ENCODE data around the gene USH1C.

USH1C gene

GRCh38 chr11:17528906-17529843, 15.0 kb downstream of the USH1C start:
- no peak for DNase-seq (ENCODE audit: low read depth in 2 of 3, low spot score in 1 of 3)

- peak; percentile 16 to 67 (median 27) for DNase-seq (ENCODE audit: low read depth in 2 of 3, low spot score in 1 of 3)
Measured at GRCh38 chr11:17528181-17528691, 16.0 kb downstream of the USH1C start.

GRCh38 chr11:17527628-17527995, 16.6 kb downstream of the USH1C start:
- no peak for DNase-seq (ENCODE audit: low read depth in 2 of 3, low spot score in 1 of 3)

- DNase-seq (ENCODE audit: low read depth in 2 of 3, low spot score in 1 of 3): no peak
Measured at GRCh38 chr11:17526931-17527627, 17.1 kb downstream of the USH1C start.

GRCh38 chr11:17526326-17526725, 17.9 kb downstream of the USH1C start:
- DNase-seq (ENCODE audit: low read depth in 2 of 3, low spot score in 1 of 3): no peak

GRCh38 chr11:17525570-17525969, 18.6 kb downstream of the USH1C start:
- DNase-seq (ENCODE audit: low read depth in 2 of 3, low spot score in 1 of 3): no peak

- DNase-seq (ENCODE audit: low read depth in 2 of 3, low spot score in 1 of 3): no peak
Measured at GRCh38 chr11:17524221-17524620, 20.0 kb downstream of the USH1C start.

- no peak for DNase-seq (ENCODE audit: low read depth in 2 of 3, low spot score in 1 of 3)
Measured at GRCh38 chr11:17522655-17523054, 21.6 kb downstream of the USH1C start.

- no peak for DNase-seq (ENCODE audit: low read depth in 2 of 3, low spot score in 1 of 3)
Measured at GRCh38 chr11:17521106-17521900, 22.9 kb downstream of the USH1C start.

- no peak for DNase-seq (ENCODE audit: low read depth in 2 of 3, low spot score in 1 of 3)
Measured at GRCh38 chr11:17519061-17519885, 24.9 kb downstream of the USH1C start.

GRCh38 chr11:17518366-17518765, 25.9 kb downstream of the USH1C start:
- DNase-seq (ENCODE audit: low read depth in 2 of 3, low spot score in 1 of 3): no peak

GRCh38 chr11:17517186-17517585, 27.0 kb downstream of the USH1C start:
- no peak for DNase-seq (ENCODE audit: low read depth in 2 of 3, low spot score in 1 of 3)

- no peak for DNase-seq (ENCODE audit: low read depth in 2 of 3, low spot score in 1 of 3)
Measured at GRCh38 chr11:17516551-17517150, 27.6 kb downstream of the USH1C start.

GRCh38 chr11:17515443-17516176, 28.6 kb downstream of the USH1C start:
- DNase-seq (ENCODE audit: low read depth in 2 of 3, low spot score in 1 of 3): no peak

GRCh38 chr11:17514476-17514875, 29.7 kb downstream of the USH1C start:
- no peak for DNase-seq (ENCODE audit: low read depth in 2 of 3, low spot score in 1 of 3)

- no peak for DNase-seq (ENCODE audit: low read depth in 2 of 3, low spot score in 1 of 3)
Measured at GRCh38 chr11:17513853-17514252, 30.4 kb downstream of the USH1C start.

GRCh38 chr11:17512101-17512500, 32.1 kb downstream of the USH1C start:
- no peak for DNase-seq (ENCODE audit: low read depth in 2 of 3, low spot score in 1 of 3)

- DNase-seq (ENCODE audit: low read depth in 2 of 3, low spot score in 1 of 3): no peak
Measured at GRCh38 chr11:17511571-17511970, 32.6 kb downstream of the USH1C start.

- DNase-seq (ENCODE audit: low read depth in 2 of 3, low spot score in 1 of 3): no peak
Measured at GRCh38 chr11:17510507-17511206, 33.6 kb downstream of the USH1C start.

Measured in stimulated activated CD4-positive, alpha-beta T cell treated with anti-CD3 and anti-CD28 coated beads, Interleukin-12 subunit alpha, Interleukin-12 subunit beta, amount 100 ng/mL, for 48 hours (primary cell).